ENCODE data around the gene TRIM14.

The TRIM14 gene

GRCh38 chr9:98150164-98150563, 31.1 kb upstream of the TRIM14 start:
- no peaks in the 10 kb centered on the region for H3K36me3 ChIP-seq (ENCODE audit: insufficient read depth)
- no peaks in the 10 kb centered on the region for H3K79me2 ChIP-seq (ENCODE audit: insufficient read depth, low read depth)
- peaks cover 38% of the 10 kb centered on the region for H3K4me1 ChIP-seq (ENCODE audit: low read depth, poor library complexity, severe bottlenecking)
- no peak for TF ChIP-seq CTCF (conservative IDR thresholded peaks at IDR 0.05; ENCODE audit: low read depth, low read length)
- H2AFZ ChIP-seq (ENCODE audit: low read depth) = no peak overlapping the region
- no peak overlapping the region for H3K27ac ChIP-seq
- no peaks in the 10 kb centered on the region for H3K27me3 ChIP-seq (ENCODE audit: insufficient read depth, low read depth)
- H3K4me3 ChIP-seq (IDR thresholded peaks at IDR 0.05; ENCODE audit: insufficient read depth, low read depth, low read length) = no peak overlapping the region
- H3K9ac ChIP-seq = no peak overlapping the region
- no peaks in the 10 kb centered on the region for H4K20me1 ChIP-seq (ENCODE audit: insufficient read depth)
- no peak overlapping the region for H3K4me2 ChIP-seq

- Histone ChIP-seq H2AFZ (ENCODE audit: low read depth) (no peak overlapping the region), H4K20me1 (ENCODE audit: insufficient read depth) (no peaks in the 10 kb centered on the region), H3K36me3 (ENCODE audit: insufficient read depth) (no peaks in the 10 kb centered on the region), H3K27me3 (ENCODE audit: insufficient read depth, low read depth) (no peaks in the 10 kb centered on the region), H3K4me2 (no peak overlapping the region), H3K9ac (no peak overlapping the region), H3K79me2 (ENCODE audit: insufficient read depth, low read depth) (no peaks in the 10 kb centered on the region), H3K4me3 (IDR thresholded peaks at IDR 0.05; ENCODE audit: insufficient read depth, low read depth, low read length) (no peak overlapping the region), H3K27ac (no peak overlapping the region), H3K4me1 (ENCODE audit: low read depth, poor library complexity, severe bottlenecking) (peaks cover 45% of the 10 kb centered on the region)
- no peak for TF ChIP-seq CTCF (conservative IDR thresholded peaks at IDR 0.05; ENCODE audit: low read depth, low read length)
Observed at GRCh38 chr9:98149422-98149821, 30.4 kb upstream of the TRIM14 start.

- Histone ChIP-seq H3K4me2 (no peak overlapping the region), H3K4me1 (ENCODE audit: low read depth, poor library complexity, severe bottlenecking) (peaks cover 48% of the 10 kb centered on the region), H3K27ac (no peak overlapping the region), H3K79me2 (ENCODE audit: insufficient read depth, low read depth) (no peaks in the 10 kb centered on the region), H3K36me3 (ENCODE audit: insufficient read depth) (no peaks in the 10 kb centered on the region), H3K9ac (no peak overlapping the region), H3K27me3 (ENCODE audit: insufficient read depth, low read depth) (no peaks in the 10 kb centered on the region), H2AFZ (ENCODE audit: low read depth) (no peak overlapping the region), H4K20me1 (ENCODE audit: insufficient read depth) (no peaks in the 10 kb centered on the region), H3K4me3 (IDR thresholded peaks at IDR 0.05; ENCODE audit: insufficient read depth, low read depth, low read length) (no peak overlapping the region)
- no peak for TF ChIP-seq CTCF (conservative IDR thresholded peaks at IDR 0.05; ENCODE audit: low read depth, low read length)
Observed at GRCh38 chr9:98148486-98148885, 29.5 kb upstream of the TRIM14 start.

GRCh38 chr9:98147582-98147981, 28.6 kb upstream of the TRIM14 start:
- Histone ChIP-seq H3K36me3 (ENCODE audit: insufficient read depth) (no peaks in the 10 kb centered on the region), H3K4me3 (IDR thresholded peaks at IDR 0.05; ENCODE audit: insufficient read depth, low read depth, low read length) (no peak overlapping the region), H2AFZ (ENCODE audit: low read depth) (no peak overlapping the region), H3K27me3 (ENCODE audit: insufficient read depth, low read depth) (no peaks in the 10 kb centered on the region), H3K79me2 (ENCODE audit: insufficient read depth, low read depth) (no peaks in the 10 kb centered on the region), H3K9ac (no peak overlapping the region), H4K20me1 (ENCODE audit: insufficient read depth) (no peaks in the 10 kb centered on the region), H3K27ac (no peak overlapping the region; the same call in 1 of the 2 replicates), H3K4me1 (ENCODE audit: low read depth, poor library complexity, severe bottlenecking) (peaks cover 48% of the 10 kb centered on the region), H3K4me2 (no peak overlapping the region; the same call in 1 of the 2 replicates)
- TF ChIP-seq CTCF (conservative IDR thresholded peaks at IDR 0.05; ENCODE audit: low read depth, low read length) = no peak
